ACC112 (cell line): ENCODE data around the gene KLHL12.
A peak's percentile ranks its signal among the peaks of the same experiment; 100 is the strongest.

Source experiments
- H2AFZ ChIP-seq: fragments of 200-600 bp; sonication (generic); one replicate; pipeline ENCODE4 v1.6.0; 2017; ENCODE audit warnings: antibody characterized with exemption, low read length; ENCODE audit not compliant: unreplicated experiment
- H3K27ac ChIP-seq: fragments of 200-600 bp; sonication (generic); 2 replicates; pipeline ENCODE4 v1.5.1; 2014; ENCODE audit warnings: low read depth, mild to moderate bottlenecking, antibody characterized with exemption, low read length, moderate library complexity
- H3K27me3 ChIP-seq: fragments of 200-600 bp; sonication (generic); 2 replicates; pipeline ENCODE4 v1.6.1; 2014; ENCODE audit warnings: mild to moderate bottlenecking, antibody characterized with exemption, low read length, moderate library complexity, mixed read lengths; ENCODE audit not compliant: insufficient read depth
- H3K36me3 ChIP-seq: fragments of 200-600 bp; sonication (generic); 2 replicates; pipeline ENCODE4 v1.6.1; 2016; ENCODE audit warnings: mild to moderate bottlenecking, antibody characterized with exemption, low read length, moderate library complexity, mixed read lengths; ENCODE audit not compliant: insufficient read depth
- H3K4me1 ChIP-seq: fragments of 200-600 bp; sonication (generic); one replicate; pipeline ENCODE4 v1.6.1; 2016; ENCODE audit warnings: low read length, mixed read lengths; ENCODE audit not compliant: insufficient read depth, unreplicated experiment, control insufficient read depth
- H3K4me3 ChIP-seq: fragments of 200-600 bp; sonication (generic); 2 replicates; pipeline ENCODE4 v1.5.1; 2014; ENCODE audit warnings: mild to moderate bottlenecking, low read depth, low read length
- H3K79me2 ChIP-seq: fragments of 200-600 bp; sonication (generic); one replicate; pipeline ENCODE4 v1.6.0; 2016; ENCODE audit warnings: low read length; ENCODE audit not compliant: control insufficient read depth, unreplicated experiment, insufficient read depth

The KLHL12 gene

DNA sequence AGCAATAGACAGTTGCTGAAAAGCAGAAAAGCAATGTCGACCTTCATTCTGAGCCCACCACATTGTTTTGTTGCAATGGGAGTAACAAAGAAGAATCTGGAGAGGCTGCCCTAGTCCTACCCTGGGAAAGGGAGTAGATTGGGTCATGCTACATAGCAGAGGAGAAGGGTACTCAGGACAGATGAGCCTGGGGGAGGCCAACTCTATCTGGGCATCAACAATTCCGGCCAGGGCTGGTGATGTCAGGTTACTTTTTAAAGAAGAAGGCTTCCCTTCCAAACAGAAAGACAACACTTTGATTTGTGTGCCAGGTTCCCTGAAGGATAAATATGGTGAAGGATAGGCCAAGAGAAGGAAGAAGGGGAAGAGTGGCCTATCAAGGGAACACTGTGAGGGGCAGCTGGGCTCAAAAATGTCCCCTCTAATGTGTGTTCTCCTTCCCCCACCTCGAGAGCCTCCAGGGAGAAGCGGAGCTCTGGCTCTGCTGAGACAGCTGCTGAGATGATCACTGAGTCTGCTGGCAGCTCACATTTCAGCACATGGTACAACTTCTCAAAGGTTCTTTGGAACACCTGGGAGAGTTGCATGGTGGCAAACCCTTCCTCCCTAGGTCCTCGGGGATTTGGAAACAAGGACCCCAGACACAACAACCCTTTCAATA is 34.3 kb upstream of the KLHL12 start:
- Histone ChIP-seq H3K27me3 (no peaks in the 10 kb centered on the region), H3K36me3 (no peaks in the 10 kb centered on the region; the same call in 1 of the 2 replicates), H2AFZ (no peak overlapping the region), H3K79me2 (peaks cover 20% of the 10 kb centered on the region), H3K4me1 (peaks cover 43% of the 10 kb centered on the region), H3K27ac (no peak overlapping the region), H3K4me3 (no peak overlapping the region)

DNA sequence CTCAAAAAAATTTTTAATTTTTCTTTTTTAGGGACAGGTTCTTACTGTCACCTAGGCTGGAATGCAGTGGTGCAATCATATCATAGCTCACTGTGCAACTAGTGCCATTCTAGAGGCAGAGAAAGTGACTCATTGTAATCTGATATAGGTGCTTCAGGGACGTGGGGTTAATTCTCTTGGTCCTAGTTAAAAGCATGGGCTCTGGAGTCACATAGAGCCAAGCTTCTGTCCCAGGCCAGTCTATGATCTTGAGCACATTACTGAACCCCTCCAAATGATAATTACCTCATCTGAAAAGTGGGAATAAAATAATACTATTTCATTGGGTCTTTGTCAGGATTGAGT is 32.2 kb upstream of the KLHL12 start:
- Histone ChIP-seq H3K36me3 (no peaks in the 10 kb centered on the region; the same call in 1 of the 2 replicates), H3K27me3 (no peaks in the 10 kb centered on the region), H2AFZ (no peak overlapping the region), H3K79me2 (peaks cover 38% of the 10 kb centered on the region), H3K4me1 (peaks cover 27% of the 10 kb centered on the region), H3K27ac (peak overlapping the region; percentile 31; the same call in 1 of the 2 replicates), H3K4me3 (no peak overlapping the region)

DNA sequence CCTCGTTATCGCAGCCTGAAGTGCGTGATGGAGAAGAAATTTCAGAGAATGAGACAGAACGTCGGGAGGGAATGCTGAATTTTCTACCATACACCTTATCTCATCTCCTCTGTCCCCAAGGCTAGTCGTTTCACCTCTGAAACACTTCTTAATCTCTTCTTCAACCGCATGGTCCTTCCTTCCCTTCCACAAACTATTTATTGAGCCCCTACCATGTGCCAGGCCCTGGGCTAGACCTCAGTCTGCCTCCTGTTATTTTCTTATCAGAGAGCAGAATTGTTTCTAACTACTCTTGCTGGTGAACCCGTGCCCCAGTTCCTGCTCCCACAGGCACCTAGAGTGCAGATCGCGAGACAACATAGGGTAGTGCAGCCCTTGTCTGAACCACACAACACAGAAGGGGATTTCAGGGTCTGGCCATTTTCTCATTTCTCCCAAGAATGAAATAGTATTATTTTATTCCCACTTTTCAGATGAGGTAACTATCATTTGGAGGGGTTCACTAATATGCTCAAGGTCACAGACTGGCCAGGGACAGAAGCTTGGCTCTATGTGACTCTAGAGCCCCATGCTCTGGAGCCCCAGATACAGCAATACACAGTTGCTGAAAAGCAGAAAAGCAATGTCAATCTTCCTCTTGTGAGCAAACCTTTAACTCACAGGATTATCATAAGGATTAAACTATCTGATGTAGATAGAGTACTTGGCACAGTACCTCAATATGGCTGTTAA is 31.7 kb upstream of the KLHL12 start:
- H2AFZ ChIP-seq = peak overlapping the region; percentile 55
- no peaks in the 10 kb centered on the region; the same call in 1 of the 2 replicates for H3K36me3 ChIP-seq
- H3K4me3 ChIP-seq = peak overlapping the region; percentile 96
- H3K79me2 ChIP-seq = peaks cover 44% of the 10 kb centered on the region
- peaks cover 32% of the 10 kb centered on the region for H3K4me1 ChIP-seq
- H3K27ac ChIP-seq = no peak overlapping the region
- H3K27me3 ChIP-seq = no peaks in the 10 kb centered on the region

DNA sequence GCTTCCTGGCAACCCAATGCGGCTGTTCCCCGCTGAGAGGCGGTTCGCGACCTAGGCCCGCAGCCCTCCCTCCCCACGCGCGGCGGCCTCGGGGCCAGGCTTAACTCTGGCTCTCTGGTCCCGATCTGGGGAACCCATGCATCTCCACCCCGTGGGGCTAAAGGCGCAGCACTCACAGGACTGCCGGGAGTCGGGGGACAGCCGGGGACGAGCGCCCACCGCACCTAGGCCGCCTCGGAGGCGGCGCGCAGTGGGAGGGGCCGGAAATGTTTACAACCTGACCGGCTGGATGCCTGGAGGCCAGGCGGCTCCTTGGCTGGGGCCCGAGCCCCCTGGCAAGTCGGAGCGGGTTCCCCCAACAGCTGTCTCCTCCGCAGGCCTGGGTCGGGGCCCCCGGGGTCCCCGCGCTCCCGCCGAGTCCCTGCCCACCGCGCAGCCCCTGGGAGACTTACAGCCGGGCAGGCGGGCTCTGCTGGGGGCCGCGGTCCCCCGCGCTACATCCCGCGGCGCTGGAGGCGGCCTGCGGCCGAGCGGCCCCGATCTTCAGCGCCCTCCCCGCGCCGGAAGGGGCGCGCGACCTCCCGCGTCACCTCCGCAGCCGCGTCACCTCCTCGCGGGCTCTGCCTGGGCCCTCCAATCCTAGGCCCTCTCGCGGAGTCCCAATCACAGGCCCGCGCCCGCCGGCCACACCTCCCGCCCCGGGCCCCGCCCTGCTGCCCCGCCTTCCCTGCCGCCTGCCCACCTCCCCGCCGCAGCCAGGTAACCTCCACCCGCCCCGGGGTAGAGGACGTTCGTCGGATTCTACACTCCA is 30.9 kb upstream of the KLHL12 start, which contains the start of gene ADIPOR1:
Gene ADIPOR1 (minus strand): TSS at position 580 of the 811 bp plus-strand sequence. CDS start 7,242 bp downstream, outside the sequence.
- no peaks in the 10 kb centered on the region for H3K27me3 ChIP-seq
- H3K79me2 ChIP-seq = peaks cover 51% of the 10 kb centered on the region
- no peaks in the 10 kb centered on the region; the same call in 1 of the 2 replicates for H3K36me3 ChIP-seq
- H2AFZ ChIP-seq = peak within 1 kb of the TSS; percentile 55
- peaks cover 40% of the 10 kb centered on the region for H3K4me1 ChIP-seq
- peak within 1 kb of the TSS; percentile 96 for H3K4me3 ChIP-seq
- peak within 1 kb of the TSS; percentile 55; the same call in 1 of the 2 replicates for H3K27ac ChIP-seq

DNA sequence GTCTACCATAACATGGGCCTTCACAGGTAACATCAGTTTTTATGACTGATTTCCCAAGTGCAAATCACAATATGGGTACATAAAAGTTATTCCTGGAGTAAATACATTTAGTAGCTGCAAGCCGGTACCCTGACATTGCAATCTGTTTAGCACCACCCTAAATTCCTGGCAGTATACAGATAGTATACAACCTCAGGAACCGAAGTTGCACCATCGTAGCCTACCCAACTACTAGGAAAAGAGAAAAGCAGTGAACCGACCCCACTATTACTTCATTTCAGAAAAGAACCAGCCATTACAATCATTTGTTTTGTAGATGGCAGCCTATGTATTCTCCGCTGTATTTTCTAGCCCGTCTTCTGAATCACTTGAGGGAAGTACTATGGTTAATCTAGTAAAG is 29.9 kb upstream of the KLHL12 start:
- Histone ChIP-seq H2AFZ (no peak overlapping the region), H3K27me3 (no peaks in the 10 kb centered on the region), H3K4me3 (peak overlapping the region; percentile 96), H3K36me3 (no peaks in the 10 kb centered on the region; the same call in 1 of the 2 replicates), H3K27ac (no peak overlapping the region), H3K79me2 (peaks cover 60% of the 10 kb centered on the region), H3K4me1 (peaks cover 45% of the 10 kb centered on the region)

DNA sequence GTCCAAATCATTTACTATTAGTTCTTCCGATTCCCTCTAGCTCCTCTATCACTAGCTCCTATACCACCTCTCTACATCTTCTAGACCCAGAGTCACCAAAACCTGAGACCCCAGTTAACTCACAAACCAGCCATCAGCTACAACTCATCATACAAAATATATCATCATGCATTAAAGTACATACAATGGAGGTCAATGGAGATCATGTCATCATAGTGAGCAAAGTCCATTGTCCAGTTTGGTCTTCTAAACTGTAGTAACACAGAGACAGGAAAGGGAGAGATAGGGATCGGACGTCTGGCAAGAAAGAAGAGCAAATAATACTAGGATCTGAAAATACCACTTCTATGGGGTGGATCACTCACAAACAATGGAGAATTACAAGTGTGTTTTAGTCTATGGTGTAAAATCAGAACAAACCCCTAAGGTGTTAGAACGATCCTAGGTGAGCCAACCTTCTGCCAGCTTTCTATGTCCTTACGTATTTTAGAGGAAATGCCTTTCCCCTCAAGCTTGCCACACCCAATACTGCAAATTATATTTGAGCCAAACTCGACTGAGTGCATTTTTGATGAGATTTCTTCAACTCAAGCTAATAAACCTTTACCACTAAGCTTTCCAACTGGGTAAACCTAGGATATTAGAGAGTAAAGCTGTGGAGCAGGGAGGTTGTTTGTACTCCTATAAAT is 27.2 kb upstream of the KLHL12 start:
- Histone ChIP-seq H3K36me3 (no peaks in the 10 kb centered on the region; the same call in 1 of the 2 replicates), H2AFZ (no peak overlapping the region), H3K27me3 (no peaks in the 10 kb centered on the region), H3K4me1 (peaks cover 39% of the 10 kb centered on the region), H3K27ac (no peak overlapping the region), H3K79me2 (peaks cover 70% of the 10 kb centered on the region), H3K4me3 (no peak overlapping the region)

DNA sequence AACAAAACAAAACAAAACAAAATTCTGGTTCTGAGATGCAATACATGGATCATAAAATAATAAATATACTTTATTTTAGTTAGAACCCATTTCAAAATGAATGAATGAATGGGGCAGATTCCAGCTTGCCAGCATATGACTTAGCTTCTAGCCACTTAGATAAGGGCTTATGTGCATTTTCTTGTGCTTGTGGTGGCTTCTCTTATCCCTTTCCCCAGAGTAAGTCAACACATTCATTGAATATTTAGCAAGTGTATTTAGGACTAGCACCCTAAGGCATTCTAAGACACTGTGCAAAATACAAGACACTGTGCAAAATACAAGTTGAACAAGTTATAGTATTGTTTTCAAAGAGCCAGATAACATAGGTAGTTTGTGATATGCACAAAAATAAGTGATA is 26.4 kb upstream of the KLHL12 start:
- Histone ChIP-seq H3K36me3 (no peaks in the 10 kb centered on the region; the same call in 1 of the 2 replicates), H3K27ac (peak overlapping the region; percentile 26; the same call in 1 of the 2 replicates), H3K4me3 (no peak overlapping the region), H3K79me2 (peaks cover 70% of the 10 kb centered on the region), H3K4me1 (peaks cover 31% of the 10 kb centered on the region), H3K27me3 (no peaks in the 10 kb centered on the region), H2AFZ (no peak overlapping the region)

DNA sequence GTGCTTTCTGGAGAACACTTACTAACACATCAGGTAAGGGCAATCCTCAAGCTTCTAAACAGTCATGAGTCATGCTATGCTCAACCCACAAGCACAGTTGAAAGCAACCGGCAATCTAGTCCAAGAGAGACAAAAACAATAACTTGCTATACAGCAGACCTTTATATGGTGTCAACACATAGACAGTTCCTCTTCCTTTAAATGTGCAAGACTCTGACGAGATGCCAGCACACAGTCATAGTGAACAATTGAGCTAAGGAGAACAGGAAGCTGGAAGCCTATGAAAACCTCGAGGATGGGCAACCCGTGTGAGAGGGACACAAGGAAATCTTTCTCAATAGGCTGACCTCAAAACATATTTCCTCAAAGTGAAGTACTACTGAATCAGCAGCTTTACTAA is 25.8 kb upstream of the KLHL12 start:
- Histone ChIP-seq H3K27me3 (no peaks in the 10 kb centered on the region), H3K36me3 (no peaks in the 10 kb centered on the region; the same call in 1 of the 2 replicates), H3K4me3 (no peak overlapping the region), H3K27ac (peak overlapping the region; percentile 26; the same call in 1 of the 2 replicates), H2AFZ (no peak overlapping the region), H3K4me1 (peaks cover 31% of the 10 kb centered on the region), H3K79me2 (peaks cover 67% of the 10 kb centered on the region)

DNA sequence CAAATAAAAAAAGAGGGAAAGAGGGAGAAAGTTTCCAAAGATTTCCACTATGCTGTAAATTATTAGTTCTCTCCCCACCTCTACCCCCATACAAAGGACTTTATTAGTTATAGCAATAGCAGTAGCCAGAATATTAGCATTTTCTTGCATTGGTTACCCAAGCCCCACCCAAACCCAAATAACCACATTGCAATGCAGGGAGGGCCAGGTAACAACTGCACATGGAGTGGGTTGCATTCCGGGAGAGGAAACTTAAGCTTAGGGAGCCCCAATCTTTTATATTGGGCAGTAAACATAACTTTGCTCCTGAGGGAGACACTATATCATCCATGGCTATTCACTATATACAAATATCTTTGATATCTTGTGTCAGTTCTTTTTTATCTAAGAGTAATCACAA is 25.1 kb upstream of the KLHL12 start:
- Histone ChIP-seq H3K79me2 (peaks cover 60% of the 10 kb centered on the region), H3K4me3 (no peak overlapping the region), H2AFZ (no peak overlapping the region), H3K27ac (no peak overlapping the region), H3K36me3 (no peaks in the 10 kb centered on the region; the same call in 1 of the 2 replicates), H3K27me3 (no peaks in the 10 kb centered on the region), H3K4me1 (peaks cover 29% of the 10 kb centered on the region)

DNA sequence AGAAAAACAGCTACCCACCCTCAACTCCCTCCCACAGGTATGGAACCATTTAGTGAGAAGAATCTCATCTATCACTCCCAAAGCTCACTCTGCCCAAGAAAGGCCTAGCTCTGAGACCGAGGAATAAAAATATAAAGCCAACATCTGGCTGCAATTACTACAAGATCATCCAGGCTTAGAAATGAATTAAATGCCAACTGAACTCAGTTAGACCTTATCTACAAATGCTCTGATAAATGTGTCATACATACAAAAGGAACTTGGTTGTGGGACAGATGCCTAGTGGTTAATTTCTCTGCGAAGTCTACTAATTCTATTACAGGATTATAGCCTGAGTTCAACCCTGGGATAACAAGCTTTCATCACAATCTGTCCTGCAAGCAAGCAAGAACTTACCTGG is 24.4 kb upstream of the KLHL12 start:
- H3K4me1 ChIP-seq = peaks cover 22% of the 10 kb centered on the region
- peaks cover 1% of the 10 kb centered on the region; the same call in 1 of the 2 replicates for H3K36me3 ChIP-seq
- no peak overlapping the region for H2AFZ ChIP-seq
- no peak overlapping the region for H3K4me3 ChIP-seq
- H3K27ac ChIP-seq = no peak overlapping the region
- H3K27me3 ChIP-seq = no peaks in the 10 kb centered on the region
- peaks cover 53% of the 10 kb centered on the region for H3K79me2 ChIP-seq
